Activated T-helper 9 cell treated with anti-CD3 and anti-CD28 coated beads, Interleukin-2, amount 50 U/mL, for 16 hours (primary cell): ENCODE data around the gene SMIM22.

Source experiments
- DNase-seq: peaks from one replicate; pipeline ENCODE4 v3.0.0-alpha.2; 2020; ENCODE audit warnings: low read depth

Gene SMIM22, protein sequence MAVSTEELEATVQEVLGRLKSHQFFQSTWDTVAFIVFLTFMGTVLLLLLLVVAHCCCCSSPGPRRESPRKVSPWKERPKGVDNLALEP

DNA sequence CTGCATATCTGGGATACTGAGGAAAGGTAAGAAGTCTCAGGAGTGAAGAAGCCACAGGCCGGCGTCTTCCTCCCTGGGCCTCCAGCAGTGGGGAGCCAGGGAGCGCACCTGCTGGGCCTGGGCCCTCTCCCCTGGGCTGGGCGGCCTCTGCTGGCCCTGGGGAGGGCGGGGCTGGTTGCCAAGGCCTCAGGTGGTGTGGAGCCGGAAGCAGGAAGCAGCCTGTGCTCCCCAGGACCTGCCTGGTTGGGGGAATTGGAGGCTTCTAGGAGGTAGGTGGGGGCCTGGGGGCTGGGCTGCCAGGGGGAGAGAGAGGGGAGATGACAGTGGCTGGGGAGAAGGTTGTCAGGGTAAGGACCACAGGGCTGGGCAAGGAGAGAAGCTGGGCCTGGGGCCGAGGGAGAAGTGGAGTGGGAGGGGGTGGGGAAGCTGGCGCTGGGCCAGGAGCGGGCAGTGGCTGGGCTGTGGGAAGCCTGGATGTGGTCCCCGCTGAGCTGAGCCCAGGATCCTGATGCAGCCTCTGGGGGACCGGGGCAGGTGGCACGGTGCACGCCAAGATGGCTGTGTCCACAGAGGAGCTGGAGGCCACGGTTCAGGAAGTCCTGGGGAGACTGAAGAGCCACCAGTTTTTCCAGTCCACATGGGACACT, at the start of gene SMIM22:
Gene SMIM22 (plus strand): TSS at position 189 of the 647 bp plus-strand sequence. CDS start 366 bp downstream, at position 555.
- DNase-seq, result no peak

DNA sequence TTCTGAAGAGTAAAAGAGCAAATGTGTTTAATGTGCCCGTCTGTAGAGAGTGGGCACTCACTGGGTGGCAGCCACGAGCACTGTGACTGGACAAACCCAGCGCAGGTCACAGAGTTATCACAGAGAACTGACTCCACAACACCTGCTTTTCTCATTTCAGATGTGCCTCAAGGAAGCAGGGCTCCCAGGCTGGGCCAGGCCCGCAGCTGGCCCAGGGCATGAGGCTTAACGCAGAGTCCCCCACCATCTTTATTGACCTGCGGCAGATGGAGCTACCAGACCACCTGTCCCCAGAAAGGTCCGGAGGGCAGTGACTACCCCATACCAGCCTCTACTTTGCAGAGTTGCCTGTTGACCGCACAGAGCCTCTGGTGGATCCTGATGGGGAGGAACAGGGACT, 49.0 kb upstream of the SMIM22 start:
- DNase-seq, result no peak

DNA sequence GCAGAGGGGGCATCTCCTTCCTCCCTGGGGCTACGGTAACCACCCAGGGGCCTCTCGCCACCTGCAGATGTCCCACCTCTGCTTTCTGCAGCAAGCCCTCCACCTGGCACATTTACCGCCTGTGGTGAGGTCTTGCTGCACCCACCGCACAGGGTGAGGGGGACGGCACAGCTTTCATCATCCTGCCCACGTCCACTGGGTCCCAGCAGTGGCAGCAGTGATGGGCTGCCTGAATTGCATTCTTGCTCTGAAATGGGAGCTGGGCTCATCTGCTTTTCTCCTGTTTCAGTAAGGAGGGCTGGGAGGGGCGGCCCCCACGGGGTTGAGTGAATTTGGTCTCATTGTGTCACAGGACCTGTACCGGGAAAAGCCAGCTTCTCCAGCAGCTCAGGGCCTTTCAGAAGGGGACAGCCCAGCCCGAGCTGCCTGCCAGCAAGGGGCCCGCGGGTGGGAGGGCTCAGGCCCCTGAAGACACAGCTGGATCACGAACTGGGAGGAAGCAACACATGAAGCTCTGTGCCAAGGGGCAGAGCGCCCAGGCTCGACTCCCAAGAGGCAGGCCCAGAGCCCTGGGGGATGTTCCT, 48.1 kb upstream of the SMIM22 start:
- DNase-seq, result no peak

DNA sequence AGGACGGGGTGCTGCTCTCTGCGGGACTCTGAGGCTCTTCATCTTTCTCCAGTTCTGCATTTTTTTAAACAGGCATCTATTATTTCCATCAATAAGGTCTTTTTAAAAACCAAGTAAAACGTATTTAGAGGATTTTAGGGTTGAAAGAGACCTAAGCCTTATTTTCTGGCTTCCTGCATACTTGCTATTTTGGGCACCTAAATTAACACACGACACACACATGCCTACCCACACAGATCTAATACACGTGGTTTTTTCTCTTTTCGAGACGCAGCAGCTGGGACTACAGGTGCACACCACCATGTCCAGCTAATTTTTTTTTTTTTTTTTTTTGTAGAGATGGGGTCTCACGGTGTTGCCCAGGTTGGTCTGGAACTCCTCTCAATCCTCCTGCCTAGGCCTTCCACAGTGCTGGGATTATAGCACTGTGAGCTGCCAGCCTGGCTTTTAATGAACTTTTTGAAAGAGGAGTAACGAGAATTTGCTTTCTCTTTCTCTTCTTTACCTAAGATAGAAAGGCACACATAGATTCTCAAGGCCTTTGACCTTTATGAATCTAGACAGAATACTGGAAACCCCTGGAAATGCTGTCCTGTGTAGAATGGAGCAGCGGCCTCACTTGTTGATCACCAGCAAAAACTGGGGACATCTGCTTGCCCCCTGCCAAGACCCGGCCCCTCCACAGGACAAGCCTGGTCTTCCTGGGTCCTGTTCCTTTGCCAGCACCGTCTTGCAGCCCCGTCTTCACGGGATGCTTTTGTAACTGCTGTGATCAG, 47.1 kb upstream of the SMIM22 start:
- DNase-seq, result no peak

DNA sequence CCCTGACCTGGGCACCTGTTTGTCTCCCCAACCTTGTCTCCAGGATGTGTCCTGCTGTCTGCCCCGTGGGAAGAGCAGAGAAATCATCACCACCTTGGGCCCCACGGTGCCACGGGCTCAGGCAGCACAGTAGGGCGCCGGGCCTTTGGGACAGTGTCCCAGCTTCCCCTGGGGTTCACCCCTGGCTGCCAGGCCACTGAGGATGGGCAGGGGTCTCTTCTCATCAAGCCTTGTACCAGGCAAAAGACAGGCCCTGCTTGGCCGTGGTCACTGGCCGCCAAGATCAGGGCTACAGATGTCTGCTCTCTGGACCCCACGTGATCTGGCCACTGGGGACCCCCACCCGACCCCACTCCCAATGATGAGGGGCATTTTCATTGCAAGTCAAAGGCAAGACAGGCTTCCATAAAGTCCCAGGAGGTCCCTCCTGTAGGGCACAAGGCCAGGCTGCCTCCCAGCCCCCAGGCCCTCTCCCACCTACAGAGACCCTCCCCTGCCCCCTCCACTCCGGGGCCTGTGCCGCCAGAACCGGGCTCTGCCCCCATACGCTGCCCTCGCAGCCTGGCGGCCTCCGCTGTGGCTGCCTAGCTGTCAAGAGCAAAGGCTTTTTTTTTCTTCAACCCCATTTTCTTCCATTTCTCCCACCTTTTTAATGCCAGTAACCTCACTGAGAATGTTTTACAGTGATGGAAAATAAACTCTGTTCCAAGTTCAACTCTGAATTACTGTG, 46.3 kb upstream of the SMIM22 start:
- no peak for DNase-seq

DNA sequence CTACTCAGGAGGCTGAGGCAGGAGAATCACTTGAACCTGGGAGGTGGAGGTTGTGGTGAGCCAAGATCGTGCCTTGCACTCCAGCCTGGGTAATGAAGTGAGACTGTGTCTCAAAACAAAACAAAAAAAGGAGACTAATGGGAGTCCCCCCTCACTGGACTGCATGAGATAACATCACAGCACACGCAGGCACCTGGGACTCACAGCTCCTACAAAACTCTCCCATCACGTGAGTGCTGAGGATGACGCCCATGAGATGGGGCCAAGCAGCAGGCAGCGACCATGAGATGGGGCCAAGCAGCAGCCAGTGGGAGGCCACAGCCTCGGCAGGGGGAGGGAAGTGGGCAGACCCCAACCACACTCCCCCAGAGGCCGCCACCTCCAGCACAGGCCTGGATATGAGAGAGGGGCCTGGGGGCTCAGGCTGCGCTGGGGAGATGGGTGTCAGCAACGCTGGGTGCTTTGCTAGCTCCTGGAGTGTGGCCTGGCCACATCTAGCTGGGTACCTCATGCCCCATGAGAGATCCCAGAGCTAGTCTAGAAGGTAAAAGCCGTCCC, 45.4 kb upstream of the SMIM22 start:
- DNase-seq, result no peak

DNA sequence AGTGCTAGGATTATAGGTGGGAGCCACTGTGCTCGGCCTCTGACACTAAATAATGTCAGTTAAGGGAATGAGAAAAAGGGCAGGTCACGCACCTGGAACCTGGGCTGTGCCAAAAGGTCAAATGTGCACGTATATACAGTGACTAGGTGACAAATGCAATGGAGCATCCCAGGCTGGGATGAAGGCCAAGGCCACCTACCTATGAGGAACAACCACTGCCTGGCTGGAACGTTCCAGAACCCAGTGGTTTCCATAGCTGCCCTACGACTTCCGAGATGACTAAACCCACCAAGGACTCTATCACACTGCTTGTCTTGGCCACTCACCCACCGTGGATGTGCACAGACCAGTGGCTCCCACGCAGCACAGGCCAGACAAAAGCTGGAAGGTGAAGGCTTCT, 44.3 kb upstream of the SMIM22 start:
- DNase-seq, result no peak

DNA sequence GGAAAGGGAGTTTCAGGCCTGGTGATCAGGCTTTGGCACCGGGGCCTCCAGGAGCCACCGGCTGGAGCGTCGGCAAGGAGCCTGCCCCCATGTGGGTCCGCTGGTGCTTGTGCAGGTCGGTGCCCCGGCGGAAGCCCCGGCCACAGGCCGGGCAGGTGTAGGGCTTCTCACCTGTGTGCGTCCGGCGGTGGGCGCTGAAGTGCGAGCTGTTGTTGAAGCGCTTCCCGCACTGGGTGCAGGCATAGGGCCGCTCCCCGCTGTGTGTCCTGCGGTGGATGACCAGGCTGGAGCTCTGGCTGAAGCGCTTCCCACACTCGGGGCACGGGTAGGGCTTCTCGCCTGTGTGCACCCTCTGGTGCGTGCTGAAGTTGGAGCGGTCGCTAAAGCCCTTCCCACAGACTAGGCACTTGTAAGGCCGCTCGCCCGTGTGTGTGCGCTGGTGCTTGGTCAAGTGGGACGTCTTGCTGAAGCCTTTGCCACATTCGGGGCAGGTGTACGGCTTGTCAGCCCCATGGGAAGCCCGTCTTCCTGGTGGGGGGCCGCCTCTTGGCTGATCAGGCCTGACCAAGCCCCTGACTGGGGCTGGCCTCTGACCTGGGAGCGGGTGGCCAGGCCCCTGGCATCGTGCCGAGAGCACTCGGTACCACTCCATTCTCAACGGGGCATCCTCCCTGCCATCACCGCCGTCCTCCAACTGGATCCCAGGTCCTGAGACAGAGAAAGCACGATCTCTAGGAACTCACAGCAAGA, 42.6 kb upstream of the SMIM22 start:
- DNase-seq, result no peak

DNA sequence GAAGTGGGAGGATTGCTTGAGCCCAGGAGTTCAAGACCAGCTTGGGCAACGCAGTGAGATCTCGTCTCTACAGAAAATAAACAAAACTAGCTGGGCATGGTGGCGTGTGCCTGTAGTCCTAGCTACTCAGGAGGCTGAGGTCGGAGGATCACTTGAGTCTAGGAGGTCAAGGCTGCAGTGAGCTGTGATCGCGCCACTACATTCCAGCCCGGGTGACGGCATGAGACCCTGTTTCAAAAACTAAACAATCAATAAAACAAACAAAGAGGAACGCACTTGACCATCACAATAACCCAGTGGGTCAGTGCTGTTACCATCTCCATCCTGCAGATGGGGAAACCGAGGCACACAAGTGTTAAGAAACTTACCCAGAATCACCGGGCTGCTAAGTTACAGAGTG, 41.9 kb upstream of the SMIM22 start:
- DNase-seq, result no peak

DNA sequence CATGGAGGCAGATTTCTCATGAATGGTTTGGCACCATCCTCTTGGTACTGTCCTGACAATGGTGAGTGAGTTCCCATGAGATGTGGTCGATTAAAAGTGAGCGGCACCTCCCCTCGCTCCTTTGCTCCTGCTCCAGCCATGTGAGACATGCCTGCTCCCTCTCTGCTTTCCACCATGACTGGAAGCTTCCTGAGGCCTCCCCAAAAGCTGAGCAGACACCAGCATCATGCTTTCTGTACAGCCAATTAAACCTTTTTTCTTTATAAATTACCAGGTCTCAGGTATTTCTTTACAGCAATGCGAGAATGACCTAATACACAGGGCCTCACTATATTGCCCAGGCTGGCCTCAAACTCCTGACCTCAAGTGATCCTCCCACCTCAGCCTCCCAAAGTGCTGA, 40.3 kb upstream of the SMIM22 start:
- no peak for DNase-seq

DNA sequence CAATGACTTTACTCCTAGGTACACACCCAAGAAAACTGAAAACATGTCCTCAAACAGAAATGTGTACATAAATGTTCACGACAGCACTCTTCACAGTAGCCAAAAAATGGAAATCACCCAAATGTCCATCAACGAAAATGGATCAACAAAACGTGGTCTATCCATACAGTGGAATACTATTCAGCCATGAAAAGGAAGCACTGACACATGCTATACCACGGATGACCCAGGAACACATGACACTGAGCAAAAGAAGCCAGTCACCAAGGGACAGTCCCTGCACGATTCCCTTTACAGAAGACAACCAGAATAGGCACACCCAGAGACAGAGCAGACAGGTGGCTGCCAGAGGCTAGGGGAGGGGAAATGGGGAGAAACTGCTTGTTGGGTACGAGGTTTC, 39.5 kb upstream of the SMIM22 start:
- DNase-seq, result no peak

DNA sequence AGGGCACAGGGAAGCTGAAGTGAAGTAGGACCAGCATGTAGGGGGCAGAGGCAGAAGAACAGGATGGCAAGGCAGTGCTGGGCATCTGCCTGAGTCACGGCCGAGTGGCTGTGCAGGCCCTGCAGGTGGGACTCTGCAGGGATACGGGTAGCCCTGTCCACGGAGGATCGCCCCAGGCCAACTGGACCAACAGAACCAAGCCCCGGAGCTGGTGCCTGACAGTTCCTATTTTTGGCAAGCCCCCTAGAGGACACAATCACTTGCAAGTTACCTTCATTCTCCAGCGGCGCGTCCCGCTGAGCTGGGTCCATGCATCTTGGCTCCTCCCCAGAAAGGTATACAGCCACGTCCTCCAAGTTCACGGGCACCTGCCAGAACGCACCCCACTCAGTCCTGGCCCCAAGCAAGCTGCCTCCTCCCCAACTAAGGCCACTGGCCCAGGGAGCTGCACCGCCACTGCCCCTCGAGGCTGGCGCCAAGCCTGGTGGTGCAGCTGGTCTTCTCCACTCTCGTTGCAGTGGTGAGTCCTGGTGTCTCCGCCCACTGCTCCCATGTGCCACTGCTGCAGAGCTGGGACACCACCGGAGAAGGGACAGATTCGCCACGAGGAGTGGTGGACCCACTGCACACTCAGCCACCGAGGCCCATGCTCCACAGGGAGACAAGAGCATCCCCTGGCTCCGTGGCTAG, 34.8 kb upstream of the SMIM22 start:
- no peak for DNase-seq

DNA sequence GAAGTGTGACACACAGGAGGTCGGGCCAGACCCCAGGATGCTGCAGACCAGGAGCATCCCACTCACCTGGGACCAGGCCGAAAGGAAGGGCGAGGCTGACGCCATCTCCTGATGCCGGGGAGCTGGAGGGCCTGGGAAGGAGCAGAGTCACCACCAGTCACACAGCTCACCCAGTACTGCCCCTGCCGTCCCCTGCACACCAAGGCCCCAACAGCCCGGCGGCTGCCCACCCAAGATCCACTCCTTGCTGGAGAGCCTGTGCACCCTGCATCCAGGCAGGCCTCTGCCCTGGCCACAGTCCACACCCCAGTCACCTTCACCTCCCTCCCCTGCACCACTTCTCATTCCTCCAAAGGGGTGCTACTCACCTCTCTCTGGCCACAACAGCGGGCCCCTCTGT, 33.0 kb upstream of the SMIM22 start:
- DNase-seq, result no peak

DNA sequence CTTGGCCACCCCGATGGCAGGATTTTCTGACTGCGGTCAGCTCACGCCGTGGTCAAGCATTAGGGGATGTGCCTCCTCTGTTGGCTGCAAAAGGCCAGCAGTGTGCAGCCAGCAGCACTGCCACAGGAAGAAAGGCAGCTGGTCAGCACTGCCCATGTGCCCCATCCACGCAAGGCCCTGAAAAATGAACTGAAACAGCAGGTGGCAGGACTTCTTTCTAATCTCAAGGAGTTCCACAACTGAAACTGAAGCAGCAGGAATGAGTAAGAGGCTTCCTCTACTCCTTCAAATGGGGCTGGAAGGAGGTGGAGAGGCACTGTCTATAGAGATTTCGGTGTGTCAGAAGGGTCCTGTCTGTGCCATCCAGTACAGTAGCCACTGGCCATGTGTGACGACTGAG, 31.4 kb upstream of the SMIM22 start:
- no peak for DNase-seq

DNA sequence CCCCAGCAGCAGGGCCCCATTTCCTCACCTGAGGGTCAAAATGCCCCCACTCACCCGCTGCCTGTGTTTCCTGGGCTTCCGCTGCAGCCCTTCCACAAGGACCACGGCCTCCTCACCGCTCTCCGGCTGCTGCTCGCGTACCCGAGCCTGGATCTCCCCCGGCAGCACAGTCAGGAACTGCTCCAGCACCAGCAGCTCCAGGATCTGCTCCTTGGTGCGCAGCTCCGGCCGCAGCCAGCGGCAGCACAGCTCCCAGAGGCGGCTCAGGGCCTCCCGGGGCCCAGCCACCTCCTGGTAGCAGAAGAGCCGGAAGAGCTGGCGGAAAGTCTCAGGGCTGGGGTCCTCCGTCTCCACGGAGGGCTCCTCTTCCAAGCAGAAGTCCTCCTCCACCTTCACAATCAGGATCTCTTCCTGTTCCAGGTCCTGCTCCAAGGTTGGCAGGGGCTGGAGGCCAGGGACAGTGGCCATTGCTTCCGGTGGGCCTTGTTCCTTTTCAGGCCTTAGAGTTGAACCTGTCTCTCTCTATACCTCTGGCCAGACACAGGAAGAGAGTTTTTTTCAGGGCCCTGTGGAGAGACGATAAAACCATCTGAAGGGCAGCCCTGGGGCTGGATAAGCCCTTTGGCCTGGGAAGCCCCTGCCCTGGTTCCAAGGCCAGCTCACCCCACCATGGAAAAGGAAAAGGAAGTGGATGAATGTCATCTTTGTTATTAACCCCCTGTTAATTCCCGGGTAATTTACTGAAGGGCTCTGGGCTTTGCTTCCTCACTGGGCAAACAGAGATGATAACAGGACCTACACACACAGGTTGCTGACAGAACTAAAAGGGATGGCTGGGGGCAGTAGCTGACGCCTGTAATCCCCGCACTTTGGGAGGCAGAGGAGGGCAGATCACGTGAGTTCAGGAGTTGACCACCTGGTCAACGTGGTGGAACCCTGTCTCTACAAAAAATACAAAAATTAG, 29.4 kb upstream of the SMIM22 start:
- no peak for DNase-seq

DNA sequence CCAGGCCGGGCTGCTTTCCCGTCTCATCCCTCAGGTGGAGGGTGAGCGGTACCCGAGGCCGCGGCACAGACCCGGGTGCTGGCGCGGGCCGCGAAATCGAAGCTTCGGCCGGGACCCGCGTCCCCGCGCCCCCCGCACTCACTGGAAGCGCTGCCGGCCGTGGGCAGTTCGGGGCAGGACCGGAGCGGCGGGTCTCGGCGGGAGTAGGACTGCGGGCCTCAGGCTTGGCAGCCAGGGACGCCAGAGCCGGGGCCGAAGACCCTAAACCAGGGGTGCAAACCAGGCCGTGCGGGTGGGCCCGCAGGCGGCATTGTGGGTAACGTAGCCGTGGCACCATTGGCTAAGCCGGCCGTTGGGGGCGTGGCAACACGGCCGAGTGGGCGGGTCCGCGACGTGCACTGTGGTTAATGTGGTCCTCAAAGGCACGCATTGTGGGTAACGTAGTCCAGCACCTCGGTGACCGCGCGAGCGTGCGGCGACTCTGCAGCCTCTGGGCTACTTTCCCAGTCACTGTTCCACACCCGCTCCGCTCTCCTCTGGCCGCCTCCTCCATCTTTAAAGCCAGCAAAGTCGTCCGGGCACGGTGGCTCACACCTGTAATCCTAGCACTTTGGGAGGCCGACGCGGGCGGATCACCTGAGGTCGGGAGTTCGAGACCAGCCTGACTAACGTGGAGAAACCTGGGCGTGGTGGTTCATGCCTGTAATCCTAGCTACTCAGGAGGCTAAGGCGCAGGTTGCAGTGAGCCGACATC, 28.1 kb upstream of the SMIM22 start, which contains the start of gene ZNF500:
Gene ZNF500 (minus strand): TSS at position 288 of the 754 bp plus-strand sequence. CDS start 1,184 bp downstream, outside the sequence.
- DNase-seq, result peak; percentile 96

DNA sequence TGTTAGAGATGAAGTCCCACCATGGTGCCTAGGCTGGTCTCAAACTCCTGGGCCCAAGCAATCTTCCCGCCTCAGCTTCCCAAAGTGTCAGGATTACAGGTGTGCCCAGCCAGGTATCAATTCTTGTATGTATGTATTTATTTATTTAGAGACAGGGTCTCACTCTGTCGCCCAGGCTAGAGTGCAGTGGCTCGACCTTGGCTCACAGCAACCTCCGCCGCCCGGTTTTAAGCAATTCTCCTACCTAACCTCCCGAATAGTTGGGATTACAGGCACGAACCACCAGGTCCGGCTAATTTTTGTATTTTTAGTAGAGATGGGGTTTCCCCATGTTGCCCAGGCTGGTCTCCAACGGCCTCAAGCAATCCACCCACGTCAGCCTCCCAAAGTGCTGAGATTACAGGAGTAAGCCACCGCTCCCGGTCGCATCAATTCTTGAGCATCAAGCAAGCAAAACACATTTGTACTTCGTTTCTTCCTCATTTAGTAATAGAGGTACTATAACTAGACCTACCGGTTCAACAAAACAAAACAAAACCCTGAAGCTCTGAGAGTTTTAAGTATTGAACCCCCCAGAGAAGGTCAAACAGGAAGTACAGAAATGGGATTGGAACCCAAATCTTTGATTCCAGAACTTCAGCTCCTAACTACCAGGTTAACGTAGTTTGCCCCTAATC, 27.2 kb upstream of the SMIM22 start:
- DNase-seq, result no peak
